NCI-H524 (cell line): ENCODE measurements around the gene DGKB.

Source experiments
- DNase-seq, 2 experiments: peaks; one replicate each; lab custom pipeline; 2025; lab: John Stamatoyannopoulos, UW

Gene DGKB

DNA sequence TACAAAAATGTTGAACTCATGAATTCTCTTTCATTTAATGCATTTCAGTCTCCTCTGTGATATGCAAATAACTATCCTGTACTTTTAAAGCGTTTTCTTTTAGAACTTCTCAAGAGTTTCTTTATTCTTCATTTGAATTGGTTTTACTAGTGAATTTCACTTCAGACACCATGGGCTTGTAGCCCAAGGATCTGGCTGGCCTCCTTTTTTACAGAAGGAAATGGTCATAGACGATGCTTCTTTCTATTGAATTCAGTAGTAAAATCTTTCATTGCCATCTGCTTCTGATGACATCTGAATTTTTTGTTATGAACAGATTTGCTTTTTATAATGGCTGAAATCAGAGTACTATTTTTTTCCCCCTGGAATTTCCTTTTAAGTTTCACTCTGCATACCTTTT is 777.8 kb downstream of the DGKB start:
- no peak for DNase-seq

DNA sequence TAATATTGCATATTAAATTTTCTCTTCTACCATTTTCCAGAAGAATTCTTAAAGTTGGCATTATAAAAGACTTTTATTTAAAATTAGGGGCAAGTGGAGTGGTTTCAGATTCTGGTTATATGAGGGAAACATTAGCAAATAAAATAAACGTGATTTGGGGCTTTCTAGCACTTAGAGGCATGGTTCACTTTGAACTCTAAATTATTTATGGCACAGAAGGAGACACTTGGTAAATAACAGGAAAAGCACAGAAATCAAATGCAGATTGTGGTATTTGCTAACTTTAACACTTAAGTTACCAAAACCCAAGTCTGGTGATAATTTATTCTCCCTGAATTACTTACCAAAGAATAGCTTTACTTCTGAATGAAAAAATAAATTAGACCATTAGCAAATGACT is 778.6 kb downstream of the DGKB start:
- DNase-seq, result no peak

DNA sequence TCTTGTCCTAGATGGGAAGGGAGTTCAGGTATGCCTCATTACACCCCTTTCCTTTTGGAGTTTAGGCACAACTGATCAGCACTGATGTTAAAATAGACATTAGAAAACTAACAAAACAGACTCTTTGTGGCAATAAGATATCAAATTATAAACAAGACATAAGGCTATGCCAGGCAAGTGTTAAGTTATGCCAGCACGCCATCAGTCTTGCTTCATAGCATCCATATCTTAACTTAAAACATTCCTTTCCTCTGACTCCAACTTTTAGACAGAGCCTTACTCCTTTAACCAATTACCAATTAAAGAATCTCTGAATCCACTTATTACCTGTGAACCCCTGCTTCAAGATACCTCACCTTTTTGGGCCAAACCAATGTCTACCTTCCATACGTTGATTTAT is 786.9 kb downstream of the DGKB start:
- no peak for DNase-seq

DNA sequence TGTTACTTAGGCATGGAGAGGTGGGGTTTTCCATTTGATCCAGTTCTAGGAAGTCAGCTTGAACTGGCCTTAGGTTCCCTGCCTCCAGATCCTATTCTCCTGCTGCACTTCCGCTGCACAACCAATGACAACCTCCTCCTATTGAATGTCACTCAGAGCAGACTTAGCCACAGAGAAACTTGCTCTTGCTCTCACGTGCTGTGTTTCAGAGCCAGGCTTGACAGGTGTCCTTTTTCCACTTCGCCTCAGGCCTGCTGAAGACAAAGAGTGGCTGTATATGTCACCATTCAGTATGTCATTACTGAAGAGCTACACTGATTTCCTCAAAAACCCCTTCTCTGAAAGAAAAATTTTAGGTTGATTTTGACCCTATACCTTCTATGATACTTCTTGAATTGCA is 797.7 kb downstream of the DGKB start:
- DNase-seq, result no peak

DNA sequence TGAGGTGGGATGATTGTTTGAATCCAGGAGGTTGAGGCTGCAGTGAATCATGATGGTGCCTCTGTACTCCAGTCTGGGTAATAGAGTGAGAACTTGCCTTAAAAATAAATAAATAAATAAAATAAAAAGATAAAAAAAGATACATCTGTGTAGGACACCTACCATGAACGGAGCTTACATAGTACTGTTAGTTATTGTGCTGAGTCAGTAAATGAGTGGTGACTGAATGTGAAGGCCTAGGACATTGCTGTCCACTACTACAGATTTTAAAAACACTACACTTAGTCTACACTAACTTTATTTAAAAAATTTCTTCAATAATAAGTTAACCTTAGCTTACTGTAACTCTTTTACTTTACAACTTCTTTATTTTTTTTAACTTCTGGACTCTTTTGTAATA is 806.4 kb downstream of the DGKB start:
- DNase-seq, result no peak

DNA sequence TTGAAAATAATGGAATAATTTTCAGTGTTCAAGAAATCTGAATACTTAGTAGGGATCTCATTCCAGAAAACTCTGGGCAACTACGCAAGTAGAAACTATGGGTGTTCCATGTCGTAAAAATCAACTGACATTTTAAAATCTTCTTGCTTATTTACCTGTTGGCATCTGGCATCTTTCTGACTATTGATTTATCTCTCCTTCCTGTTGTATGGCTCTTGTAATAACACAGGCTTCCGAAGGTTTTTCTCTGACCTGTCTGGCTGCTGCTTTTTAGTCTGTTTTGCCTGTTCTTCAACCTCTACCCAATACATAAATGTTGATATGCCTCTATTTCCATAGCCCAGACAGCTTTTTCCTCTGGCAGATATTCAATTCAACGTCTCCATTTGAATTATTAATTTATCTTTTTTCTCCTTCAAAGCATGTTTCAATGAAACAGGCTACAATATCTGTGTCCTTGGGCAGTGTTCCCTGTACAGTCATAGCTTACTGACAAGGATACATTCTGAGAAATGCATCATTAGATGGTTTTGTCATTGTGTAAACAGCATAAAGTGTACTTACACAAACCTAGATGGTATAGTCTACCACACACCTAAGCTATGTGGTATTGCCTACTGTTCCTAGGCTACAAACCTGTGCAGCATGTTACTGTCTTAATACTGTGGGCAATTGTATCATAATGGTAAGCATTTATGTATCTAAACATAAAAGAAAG is 807.2 kb downstream of the DGKB start:
- no peak for DNase-seq
